ENCODE results near the gene KLHL41.

GRCh38 chr2:169573974-169574299, 64.4 kb downstream of the KLHL41 start:
- TF ChIP-seq EZH2 (IDR thresholded peaks at IDR 0.05; ENCODE audit: low read length): no peak
- no peak for TF ChIP-seq CTCF (optimal IDR thresholded peaks at IDR 0.05 in 1 of 3, IDR thresholded peaks at IDR 0.05 in 1 of 3, conservative IDR thresholded peaks at IDR 0.05 in 1 of 3; ENCODE audit: extremely low read depth in 1 of 3, insufficient read depth in 2 of 3, low read length in 3 of 3)
